ENCODE data around the gene LGR6. TPM values are rescaled to one million over a fixed set of nuclear protein-coding genes. Genes with fewer than 3 reads are reported as not detected.

The LGR6 gene
- total and polyA plus RNA-seq, 2 of the 8 experiments (the other 6 are each of a cell fraction or from before 2014, with no cell fraction given): 0.50 to 1.0 TPM

DNA sequence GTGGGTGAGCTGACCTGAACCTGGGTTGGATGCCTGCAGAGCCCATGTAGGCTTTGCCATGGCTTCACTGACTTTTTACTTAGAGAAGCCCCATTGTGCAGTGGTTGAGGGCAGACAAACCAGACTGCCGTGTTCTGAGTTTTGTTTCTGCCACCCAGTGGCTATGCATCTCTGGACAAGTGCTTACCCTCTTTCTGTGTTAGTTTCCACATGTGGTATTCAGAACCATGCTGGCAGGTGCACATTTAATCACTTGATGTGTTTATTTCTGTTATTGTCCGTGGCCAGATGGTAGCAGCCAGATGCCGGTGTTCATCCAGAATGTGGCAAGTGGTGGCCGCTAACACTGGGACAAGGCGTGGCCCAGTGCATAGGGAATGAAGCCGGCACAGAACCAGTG lies 22.9 kb upstream of the LGR6 start:
- H3K14ac ChIP-seq (ENCODE audit: insufficient read length): no peak overlapping the region
- no peak overlapping the region for H4K91ac ChIP-seq (replicated peaks; ENCODE audit: insufficient read length, low read length)
- no peaks in the 10 kb centered on the region for H3K79me2 ChIP-seq (ENCODE audit: control insufficient read depth in 1 of 2, insufficient read depth in 2 of 2, low read length in 2 of 2)
- H4K5ac ChIP-seq (ENCODE audit: insufficient read length, low read depth, low read length): no peak overlapping the region
- H3K9ac ChIP-seq (replicated peaks in 1 of 4; ENCODE audit: extremely low read depth in 1 of 4, low read depth in 3 of 4, low read length in 3 of 4): no peak overlapping the region
- no peak for DNase-seq (ENCODE audit: low read depth in 1 of 2, low spot score in 2 of 2)
- no peak overlapping the region for H3K4me3 ChIP-seq (ENCODE audit: extremely low read depth in 1 of 4, insufficient read depth in 2 of 4, low read depth in 3 of 4, low read length in 4 of 4)
- H4K20me1 ChIP-seq (replicated peaks in 1 of 2; ENCODE audit: control insufficient read depth in 1 of 2, insufficient read depth in 2 of 2, low read length in 2 of 2): no peaks in the 10 kb centered on the region
- POLR2A ChIA-PET (ENCODE audit: partially characterized antibody): interaction anchor here (0.8 kb wide), 1 partner anchor 26 kb away, joined by 3 read pairs; the partner anchor contains the start of gene ARL8A
- H3K9me3 ChIP-seq (ENCODE audit: insufficient read depth in 2 of 2, low read depth in 1 of 2, low read length in 1 of 2): no peaks in the 10 kb centered on the region
- H3K79me1 ChIP-seq (ENCODE audit: low read depth, low read length): no peaks in the 10 kb centered on the region
- no peak for FAIRE-seq
- peaks cover 0 to 5% (median 0%) of the 10 kb centered on the region in 4 experiments; a peak in 2 of 7 replicates for H3K4me1 ChIP-seq (replicated peaks in 1 of 4; ENCODE audit: control insufficient read depth in 3 of 4, insufficient read depth in 4 of 4, low read length in 3 of 4)
- no peak overlapping the region for H2BK5ac ChIP-seq (ENCODE audit: low read depth, low read length)
- TF ChIP-seq RXRA (IDR thresholded peaks at IDR 0.05; ENCODE audit: insufficient read depth, low read depth, low read length): no peak
- TF ChIP-seq, protein P1, sequence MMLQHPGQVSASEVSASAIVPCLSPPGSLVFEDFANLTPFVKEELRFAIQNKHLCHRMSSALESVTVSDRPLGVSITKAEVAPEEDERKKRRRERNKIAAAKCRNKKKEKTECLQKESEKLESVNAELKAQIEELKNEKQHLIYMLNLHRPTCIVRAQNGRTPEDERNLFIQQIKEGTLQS (IDR thresholded peaks at IDR 0.05; ENCODE audit: insufficient read depth, low read depth, low read length): no peak
- TF ChIP-seq CHD1 (IDR thresholded peaks at IDR 0.05; ENCODE audit: low read depth, low read length): no peak
- no peak for TF ChIP-seq ASH2L (IDR thresholded peaks at IDR 0.05; ENCODE audit: low read length)
- no peak for TF ChIP-seq YY1 (IDR thresholded peaks at IDR 0.05; ENCODE audit: low read depth, low read length)
- TF ChIP-seq, protein P2, sequence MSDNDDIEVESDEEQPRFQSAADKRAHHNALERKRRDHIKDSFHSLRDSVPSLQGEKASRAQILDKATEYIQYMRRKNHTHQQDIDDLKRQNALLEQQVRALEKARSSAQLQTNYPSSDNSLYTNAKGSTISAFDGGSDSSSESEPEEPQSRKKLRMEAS (IDR thresholded peaks at IDR 0.05): no peak
- no peak for TF ChIP-seq CTBP2 (IDR thresholded peaks at IDR 0.05; ENCODE audit: borderline replicate concordance, insufficient read depth, insufficient read length, low read length)
- no peak for TF ChIP-seq CHD2 (IDR thresholded peaks at IDR 0.05; ENCODE audit: low read length)
- TF ChIP-seq SRF (IDR thresholded peaks at IDR 0.05; ENCODE audit: low read depth, low read length): no peak
- CTCF ChIA-PET (ENCODE audit: partially characterized antibody): interaction anchor here (0.8 to 10.1 kb wide), 4 partner anchors 9 to 15 kb away, joined by 3 to 77 read pairs (median 4); no protein-coding TSS in a partner anchor
- no peak overlapping the region for H2BK12ac ChIP-seq (ENCODE audit: low read depth, low read length)
- H3K4me2 ChIP-seq (ENCODE audit: insufficient read depth in 1 of 2, low read depth in 2 of 2, low read length in 2 of 2): no peak overlapping the region
- no peak overlapping the region for H2BK120ac ChIP-seq (replicated peaks; ENCODE audit: low read depth, low read length)
- no peak overlapping the region for H3K4ac ChIP-seq (replicated peaks; ENCODE audit: insufficient read length, low read depth, low read length)
- no peaks in the 10 kb centered on the region for H3K27me3 ChIP-seq (replicated peaks in 1 of 4; ENCODE audit: control insufficient read depth in 3 of 4, extremely low read depth in 1 of 4, insufficient read depth in 3 of 4, low read length in 3 of 4)
- no peak overlapping the region for H2AK5ac ChIP-seq (ENCODE audit: low read depth, low read length)
- H3K23me2 ChIP-seq (ENCODE audit: low read depth, low read length): no peaks in the 10 kb centered on the region
- H3K56ac ChIP-seq (replicated peaks; ENCODE audit: insufficient read length, low read depth, low read length): no peak overlapping the region
- no peak overlapping the region for H3K23ac ChIP-seq (ENCODE audit: insufficient read length)
- H3K27ac ChIP-seq (ENCODE audit: low read depth, low read length): no peak overlapping the region
- WGBS, 2 experiments (ENCODE audit: extremely low coverage in 1 of 2, insufficient coverage in 1 of 2, insufficient read length in 1 of 2, insufficient replicate concordance in 2 of 2, low coverage in 1 of 2, low lambda C conversion rate in 2 of 2, missing lambda C conversion rate in 1 of 2): 88% methylated on average over 6 of the region's 6 CpGs; no CpG with 5 or more reads in 1 of the 2 experiments
- no peak overlapping the region for H2BK15ac ChIP-seq (ENCODE audit: low read length)
- no peak overlapping the region for H2AFZ ChIP-seq (ENCODE audit: low read length)
- H2BK20ac ChIP-seq (ENCODE audit: low read length): no peak overlapping the region
- H4K8ac ChIP-seq (ENCODE audit: extremely low read depth, insufficient read depth, low read length): no peak overlapping the region
- no peak overlapping the region for H3K18ac ChIP-seq (ENCODE audit: extremely low read depth, low read length)
- no peaks in the 10 kb centered on the region for H3K36me3 ChIP-seq (ENCODE audit: control insufficient read depth in 2 of 4, insufficient read depth in 4 of 4, low read length in 3 of 4)
